ENCODE data around the gene OCIAD2.

GRCh38 chr4:48912349-48912748, 5.8 kb upstream of the OCIAD2 start:
- TF ChIP-seq CTCF (tag by site-specific recombination; IDR thresholded peaks at IDR 0.05) (no peak), ZBTB10 (tag by site-specific recombination; IDR thresholded peaks at IDR 0.05) (no peak), ZNF324 (tag by site-specific recombination; IDR thresholded peaks at IDR 0.05) (no peak), ZNF514 (tag by site-specific recombination; IDR thresholded peaks at IDR 0.05) (no peak), ZNF792 (tag by site-specific recombination; IDR thresholded peaks at IDR 0.05) (no peak), TCF7L2 (IDR thresholded peaks at IDR 0.05; ENCODE audit: borderline replicate concordance, low read depth, low read length) (no peak), ZNF544 (tag by site-specific recombination; IDR thresholded peaks at IDR 0.05) (no peak)
